NCI-H524 treated with DMSO at 0.1 percent for 48 hours (cell line): ENCODE results near the gene BICC1.

Experiments used
- DNase-seq: peaks from one replicate; lab custom pipeline; 2025; lab: John Stamatoyannopoulos, UW

The BICC1 gene

DNA sequence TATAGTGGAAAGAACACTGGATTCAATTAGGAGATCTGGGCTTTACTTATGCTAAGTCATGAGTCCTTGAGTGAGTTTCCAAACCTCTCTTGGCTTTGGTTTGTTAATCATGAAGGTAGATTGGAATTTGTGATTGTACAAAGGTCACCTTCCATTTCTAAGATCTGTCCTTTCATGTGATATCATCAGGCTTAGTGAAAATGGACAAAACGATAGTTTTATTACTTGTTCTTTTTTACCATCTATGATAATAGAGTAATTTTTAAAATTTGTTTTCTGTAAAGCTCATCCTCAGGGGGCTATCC lies 309.0 kb downstream of the BICC1 start:
- DNase-seq: no peak

DNA sequence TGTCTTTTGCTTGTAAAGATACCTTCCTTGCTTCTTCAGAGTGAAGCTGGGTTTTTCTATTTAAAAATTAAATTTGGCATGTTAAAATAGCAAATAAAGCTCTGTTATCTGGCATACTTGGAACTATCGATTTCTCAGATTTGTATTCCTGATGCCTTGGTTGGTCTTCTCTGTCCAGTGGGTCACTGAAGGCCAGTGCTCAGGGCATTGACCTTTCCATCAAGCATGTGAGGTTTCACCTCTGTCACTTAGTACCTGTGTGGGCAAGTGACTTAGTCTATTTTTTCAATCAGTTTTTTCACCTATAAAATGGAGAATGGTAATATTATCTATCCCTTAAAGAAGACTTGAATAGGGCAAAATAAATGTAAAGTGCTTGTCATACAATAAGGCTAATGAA lies 311.3 kb downstream of the BICC1 start:
- DNase-seq: no peak

DNA sequence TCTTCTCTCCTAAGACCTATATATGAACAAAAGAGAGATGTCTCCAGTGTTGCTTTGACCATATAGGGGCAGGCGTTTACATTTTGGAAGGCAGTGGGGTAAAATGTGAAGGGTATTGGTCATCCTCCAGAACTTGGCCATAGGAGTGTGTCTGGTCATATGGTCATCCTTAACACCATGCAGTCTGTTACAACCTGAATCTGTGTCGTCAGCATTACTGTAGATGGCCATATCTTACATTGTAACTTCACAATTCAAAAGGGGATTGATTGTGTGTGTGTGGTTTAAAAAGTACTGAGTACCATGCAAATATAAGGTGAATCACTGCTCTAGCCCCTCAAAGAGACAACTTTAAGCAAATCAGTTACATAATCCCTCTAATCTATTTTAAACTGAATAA lies 311.7 kb downstream of the BICC1 start:
- DNase-seq: no peak

DNA sequence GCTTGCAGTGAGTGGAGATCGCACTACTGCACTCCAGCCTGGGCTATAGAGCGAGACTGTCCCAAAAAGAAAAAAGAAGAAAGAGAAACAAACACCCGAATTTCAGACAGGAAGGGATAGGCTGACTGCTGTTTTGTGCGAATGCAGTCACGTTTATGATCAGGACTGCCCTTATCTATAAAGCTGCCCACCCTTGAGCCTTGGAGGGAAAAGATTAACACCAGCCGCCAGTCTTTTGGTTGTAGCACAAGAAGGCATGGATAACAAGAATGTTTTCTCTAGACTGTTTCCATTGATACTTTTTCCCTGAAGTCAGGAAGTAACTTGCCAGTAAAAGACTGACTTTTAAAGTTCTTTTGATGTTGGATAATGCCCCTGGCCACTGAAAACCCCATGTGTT lies 314.0 kb downstream of the BICC1 start:
- no peak for DNase-seq

DNA sequence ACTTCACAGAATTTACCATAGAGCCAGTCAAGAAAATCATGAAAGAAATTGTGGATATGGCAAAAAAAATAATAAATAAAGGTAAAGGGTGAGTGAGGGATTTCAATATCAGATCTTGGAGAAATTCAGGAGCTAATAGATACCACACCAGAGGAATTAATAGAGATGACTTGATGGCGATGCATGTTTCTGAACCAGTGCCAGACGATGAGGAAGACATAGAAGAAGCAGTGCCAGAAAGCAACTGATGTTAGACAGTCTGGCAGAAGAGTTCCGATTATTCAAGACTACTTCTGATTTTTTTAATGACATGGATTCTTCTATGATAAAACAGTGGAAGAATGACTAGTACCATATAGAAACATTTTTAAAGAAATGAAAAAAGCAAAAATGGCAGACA lies 314.7 kb downstream of the BICC1 start:
- DNase-seq: no peak

DNA sequence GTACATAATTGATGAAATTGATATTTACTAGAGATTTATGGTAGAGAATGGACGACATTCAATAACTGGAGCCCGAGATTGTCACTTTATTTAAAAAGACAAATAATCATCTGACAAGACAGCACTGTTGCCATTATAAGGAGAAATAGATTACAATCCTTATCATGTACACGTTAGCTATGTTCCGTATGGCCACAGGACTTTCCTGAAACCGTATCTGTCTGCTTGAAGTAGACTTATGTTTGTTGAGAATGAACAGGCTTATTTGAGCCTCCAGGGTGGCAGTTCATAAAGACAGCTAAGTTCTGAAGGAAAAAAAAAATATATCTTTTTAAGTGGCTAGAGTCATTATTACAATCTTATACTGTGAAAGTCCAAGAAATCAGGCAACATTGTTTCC lies 317.2 kb downstream of the BICC1 start:
- DNase-seq: no peak

DNA sequence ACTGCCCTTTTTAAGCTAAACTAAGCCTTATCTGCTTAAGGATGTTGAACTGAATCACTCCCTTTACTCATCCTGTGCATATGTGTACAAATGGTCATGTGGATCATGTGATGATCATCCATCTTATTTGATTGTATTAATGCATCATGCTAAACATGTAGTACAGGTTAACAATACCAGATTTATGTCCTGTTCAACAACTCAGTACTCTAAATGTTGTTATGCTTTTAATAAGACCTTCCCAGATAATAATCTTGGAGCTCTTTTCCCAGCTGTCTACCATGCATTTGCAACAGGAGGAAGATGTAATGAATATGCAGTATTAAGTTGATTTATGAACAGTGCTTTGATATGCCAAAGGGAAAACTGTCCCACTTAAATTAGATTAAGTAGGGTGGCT lies 318.0 kb downstream of the BICC1 start:
- no peak for DNase-seq

DNA sequence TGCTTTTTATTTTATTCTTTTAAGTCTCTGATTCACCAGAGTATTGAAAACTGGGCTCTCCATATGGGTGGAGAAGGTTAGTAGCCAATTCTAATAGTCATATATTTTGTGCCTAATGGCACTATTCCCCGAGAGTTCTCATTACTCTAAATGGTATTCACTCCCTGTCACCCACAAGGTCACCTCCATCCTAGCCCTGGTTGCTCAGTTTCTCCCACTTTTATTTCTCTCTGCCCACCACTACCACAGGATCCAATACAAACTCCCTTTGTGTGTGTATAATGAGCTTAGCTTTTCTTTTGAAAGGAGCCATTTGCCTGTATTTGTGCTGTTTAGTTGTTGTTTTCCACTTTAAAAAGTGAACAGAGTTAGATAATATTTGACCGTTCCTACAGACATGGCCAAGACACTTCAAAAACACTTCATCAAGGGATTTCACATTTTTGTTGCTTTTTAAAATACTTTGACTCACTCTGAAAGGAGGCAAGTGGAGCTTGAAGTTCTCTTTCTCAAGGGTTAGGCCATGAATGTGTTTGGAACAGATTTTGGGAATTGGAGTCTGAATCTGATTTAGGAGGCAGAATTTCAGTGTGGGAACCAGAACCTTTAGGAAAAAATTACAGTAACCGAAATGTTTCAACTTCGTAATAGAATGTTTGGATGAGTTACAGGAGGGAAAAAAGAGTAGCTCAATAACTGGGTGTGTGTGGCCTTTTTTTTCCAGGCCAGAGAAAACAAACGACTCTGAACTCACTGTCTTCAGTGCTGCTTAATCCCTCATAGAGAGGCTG lies 321.3 kb downstream of the BICC1 start:
- no peak for DNase-seq

DNA sequence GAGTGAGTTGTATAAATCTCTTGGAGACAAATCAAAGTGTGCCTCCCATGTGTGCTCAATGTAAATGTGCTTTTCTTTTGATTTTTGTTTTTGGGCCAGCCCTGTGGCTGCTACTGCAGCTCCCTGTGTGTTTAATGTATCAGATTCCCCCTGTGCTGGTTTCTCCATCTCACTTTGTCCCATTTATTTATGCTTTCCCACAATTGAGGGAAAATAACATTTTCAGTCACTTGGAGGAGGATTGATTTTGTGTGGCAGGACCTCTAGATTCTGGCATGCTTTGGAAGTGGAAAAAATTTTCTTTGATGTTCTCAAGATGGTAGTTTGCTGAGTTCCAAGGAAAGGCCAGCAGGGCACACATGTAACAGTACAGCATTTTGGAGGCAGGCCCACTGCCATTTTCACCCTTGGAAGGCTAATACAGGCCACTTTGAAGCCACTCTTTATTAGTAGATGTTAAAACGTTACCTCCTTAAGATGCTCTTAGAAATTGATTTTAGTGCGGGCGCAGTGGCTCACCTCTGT lies 323.6 kb downstream of the BICC1 start:
- DNase-seq: no peak

DNA sequence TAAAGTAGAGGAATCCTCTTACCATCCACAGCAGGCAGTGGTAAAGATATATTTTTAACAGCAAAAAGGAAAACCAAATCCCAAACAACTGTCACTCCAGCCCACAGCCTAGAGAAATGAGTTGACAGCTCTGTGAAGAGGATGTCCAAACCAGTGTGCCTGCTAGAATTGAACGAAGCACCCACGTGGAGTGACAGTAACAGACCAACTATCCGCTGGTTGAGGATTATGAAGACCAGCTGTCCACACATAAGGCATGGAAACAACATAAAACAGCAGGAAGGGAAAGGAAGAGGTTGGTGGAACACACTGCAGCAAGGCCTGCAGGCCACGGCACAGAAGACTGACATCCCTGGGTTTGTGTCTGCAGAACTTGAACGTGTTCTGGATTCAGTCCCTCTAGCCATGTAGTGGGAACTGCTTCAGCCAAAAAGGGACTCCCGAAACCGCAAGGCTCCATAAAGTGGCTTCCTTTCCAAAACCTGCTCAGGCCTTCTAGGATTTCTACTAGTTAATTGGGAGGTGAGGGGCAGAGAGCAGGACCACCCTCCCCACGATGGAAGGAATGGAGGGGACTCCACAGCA lies 324.4 kb downstream of the BICC1 start:
- no peak for DNase-seq

DNA sequence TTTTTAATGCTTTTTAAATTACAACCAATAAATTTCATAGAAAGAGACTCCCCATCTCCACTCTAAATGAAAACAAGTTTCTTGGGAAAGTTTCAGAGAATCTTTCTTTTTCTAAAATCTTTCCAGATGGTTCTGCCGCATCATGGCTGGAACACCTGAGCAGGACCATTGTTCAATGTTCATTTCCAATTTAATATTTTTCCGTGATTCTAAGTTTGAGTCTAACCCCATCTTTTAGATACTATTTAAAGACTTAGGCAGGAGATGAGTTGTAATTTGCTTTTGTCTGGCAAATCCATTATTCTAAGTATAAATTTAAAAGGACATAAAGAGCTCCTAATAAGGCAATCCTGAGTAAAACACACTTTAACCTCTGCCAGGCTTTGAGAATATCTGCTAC lies 325.2 kb downstream of the BICC1 start:
- DNase-seq: no peak

DNA sequence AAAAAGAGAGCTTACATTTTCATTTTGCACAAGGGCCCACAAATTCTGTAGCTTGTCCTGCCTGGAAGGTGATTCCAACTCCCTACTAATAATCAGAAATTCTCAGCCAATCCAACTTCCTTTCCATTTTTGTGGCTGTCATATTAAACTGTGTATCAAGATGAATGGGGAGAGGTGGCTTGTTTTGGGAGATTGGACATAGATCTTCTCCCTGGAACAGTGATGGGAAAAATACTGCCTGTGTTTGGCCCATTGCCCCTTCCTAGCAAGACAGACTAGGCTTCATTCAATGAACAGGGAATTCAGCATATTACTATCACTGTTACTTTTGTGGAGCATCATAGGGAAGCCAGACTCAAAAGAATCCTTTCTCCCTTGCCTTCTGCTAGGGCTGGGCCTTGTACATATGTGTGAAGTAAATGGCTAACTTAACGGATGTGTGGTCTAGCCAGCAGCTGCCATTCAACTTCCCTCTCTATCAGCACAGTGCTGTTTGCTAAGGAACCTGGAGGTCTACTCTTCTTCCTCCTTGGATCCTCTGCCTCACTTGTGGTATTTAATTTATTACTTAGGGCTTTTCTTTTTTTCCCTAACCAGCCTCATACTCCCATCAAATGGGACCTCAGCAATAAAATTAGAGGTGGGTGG lies 326.0 kb downstream of the BICC1 start:
- DNase-seq: no peak

DNA sequence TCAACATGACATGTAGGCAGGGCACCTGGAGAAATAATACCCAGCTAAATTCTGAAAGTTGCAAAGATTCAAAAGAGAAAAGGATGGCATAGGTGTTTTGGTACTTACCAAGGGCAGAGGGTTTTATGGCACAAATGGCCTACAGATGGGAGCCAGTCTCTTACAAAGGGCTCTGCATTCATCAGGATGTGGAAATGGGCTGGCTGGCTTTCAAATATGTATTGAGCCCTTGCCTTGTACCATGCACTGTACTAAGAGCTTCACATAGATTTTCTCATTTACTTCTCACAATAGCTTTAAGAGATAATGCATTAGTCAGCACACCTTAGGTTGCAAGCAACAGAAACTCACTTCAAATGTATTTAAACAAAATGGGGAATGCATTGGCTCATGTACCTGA lies 327.1 kb downstream of the BICC1 start:
- no peak for DNase-seq

DNA sequence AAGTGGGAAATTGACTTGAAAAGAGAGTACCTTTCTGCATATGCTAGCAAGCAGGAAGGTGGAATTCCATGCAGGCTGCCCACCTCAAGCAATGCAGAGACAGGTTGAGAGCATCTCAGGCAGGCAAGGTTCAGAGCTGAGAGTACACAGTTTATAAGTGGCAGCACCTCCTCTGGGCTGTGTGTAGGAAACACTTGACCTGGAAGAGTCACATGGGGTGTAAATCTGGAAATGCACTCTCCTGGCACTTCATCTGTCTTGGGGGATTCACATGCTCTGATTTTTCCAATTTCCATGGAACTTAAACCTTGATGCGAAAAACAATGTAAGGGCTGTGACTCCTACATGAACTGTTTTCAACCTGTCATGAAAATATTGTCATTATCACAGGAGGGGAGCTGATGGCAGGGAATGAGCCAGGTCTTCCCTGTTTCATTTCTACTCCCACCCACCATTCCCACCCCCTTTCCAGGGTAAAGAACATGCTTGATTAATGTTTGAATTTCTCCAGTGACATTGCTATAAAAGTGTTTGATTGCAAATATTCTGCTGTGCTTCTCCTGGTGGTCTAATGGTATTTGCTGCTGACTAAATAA lies 328.3 kb downstream of the BICC1 start:
- DNase-seq: no peak

DNA sequence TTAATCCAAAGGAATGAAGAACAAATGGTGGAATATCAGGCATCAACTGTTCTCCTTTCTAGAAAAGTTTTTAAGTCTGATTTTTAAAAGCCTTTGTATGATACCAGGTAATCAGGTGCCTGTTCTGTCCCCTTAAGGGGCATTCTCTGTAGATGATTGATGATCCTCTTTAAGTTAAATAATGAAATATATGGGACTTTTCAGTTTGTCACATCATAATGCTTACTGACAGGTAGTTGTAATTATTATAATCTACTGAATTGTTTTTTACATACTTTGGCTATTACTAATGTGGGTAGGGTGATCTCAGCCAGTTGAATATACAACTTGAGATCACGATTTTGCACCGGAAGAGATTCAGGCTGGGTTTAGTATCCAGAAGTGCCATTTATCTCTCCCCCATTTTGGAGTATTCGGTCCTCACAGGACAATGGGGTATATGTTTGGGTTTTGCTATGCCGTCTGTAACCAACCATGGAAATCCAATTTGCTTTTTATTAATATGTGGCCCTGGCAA lies 330.2 kb downstream of the BICC1 start:
- DNase-seq: no peak

DNA sequence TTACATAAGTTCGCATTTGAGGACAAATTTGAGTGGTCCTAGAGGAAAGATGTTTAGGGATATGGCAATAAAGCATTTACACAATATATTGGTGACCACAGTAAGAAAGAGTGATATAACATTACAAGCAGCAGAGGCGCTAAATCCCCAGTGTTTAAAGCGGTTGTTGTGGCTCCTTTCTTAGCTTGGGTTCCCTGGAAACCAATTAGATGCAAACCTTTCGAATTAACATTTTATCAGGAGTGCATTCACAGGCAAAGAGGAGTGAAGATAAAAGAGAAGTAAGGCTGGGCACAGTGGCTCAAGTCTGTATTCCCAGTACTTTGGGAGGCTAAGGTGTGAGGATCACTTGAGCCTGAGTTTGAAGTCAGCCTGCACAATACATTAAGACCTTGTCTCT lies 331.1 kb downstream of the BICC1 start:
- DNase-seq: no peak

DNA sequence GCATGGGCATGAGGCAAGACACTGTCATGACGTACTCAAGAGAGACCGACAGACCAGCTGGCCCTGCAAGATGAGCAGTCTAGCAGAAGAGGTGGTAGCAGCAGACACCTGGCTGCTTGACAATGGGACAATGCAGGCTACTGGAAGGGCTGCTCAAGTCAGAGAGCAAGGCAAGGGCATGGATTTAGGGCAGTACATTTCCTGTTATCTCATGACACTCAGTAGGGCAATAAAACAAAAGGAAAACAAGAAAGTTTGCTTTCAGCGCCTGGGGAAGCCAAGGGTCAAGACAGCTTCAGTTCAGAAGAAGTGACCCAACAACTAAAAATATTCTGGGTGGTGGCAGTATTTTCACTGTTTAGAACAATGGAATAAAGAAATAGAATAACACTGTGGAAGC lies 332.0 kb downstream of the BICC1 start:
- DNase-seq: no peak

DNA sequence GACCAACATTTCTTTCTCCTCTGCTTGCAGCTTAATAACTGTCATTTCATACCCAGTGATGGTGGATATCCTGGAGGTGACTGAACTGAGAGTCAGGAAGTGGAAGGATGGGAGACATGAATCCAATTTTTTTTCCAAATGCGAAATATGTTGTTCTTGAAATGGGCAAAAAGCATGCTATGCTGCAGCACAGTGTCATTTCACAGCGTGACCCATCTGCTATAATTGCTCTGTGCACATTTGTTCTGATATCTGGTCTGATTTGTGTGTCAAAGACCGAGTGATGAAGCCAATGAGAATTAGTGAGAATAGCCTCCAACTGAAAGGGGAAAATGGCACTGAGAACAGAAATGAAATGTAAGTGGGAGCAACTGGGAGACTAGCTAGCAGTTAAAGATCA lies 334.2 kb downstream of the BICC1 start:
- no peak for DNase-seq

DNA sequence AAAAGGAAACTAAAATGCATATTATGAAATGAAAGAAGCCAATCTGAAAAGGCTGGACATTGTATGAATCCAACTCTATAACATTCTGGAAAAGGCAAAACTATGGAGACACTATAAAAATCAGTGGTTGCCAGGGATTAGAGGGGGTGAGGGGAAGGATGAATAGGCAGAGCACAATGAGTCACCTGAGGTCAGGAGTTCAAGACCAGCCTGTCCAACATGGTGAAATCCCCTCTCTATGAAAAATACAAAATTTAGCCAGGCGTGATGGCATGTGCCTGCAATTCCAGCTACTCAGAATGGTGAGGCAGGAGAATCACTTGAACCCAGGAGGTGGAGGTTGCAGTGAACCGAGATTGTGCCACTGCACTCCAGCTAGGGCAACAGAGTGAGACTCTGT lies 338.9 kb downstream of the BICC1 start:
- DNase-seq: no peak

DNA sequence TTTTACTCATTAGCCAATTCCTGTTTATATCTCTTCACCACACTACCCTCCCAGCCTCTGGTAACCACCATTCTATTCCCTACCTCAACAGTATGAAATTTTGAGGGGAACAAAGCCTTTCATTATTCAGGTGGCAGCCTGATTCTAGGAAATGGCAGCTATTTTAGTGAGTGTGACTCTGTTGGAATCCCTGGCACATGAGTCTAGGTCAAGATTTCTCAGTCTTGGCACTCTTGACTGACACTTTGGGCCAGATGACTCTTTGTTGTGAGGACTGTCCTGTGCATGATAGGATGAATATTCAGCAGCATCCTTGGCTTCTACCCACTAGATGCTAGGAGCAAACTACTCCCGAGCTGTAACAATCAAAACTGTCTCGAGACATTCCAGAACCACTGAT lies 341.0 kb downstream of the BICC1 start:
- DNase-seq: no peak

DNA sequence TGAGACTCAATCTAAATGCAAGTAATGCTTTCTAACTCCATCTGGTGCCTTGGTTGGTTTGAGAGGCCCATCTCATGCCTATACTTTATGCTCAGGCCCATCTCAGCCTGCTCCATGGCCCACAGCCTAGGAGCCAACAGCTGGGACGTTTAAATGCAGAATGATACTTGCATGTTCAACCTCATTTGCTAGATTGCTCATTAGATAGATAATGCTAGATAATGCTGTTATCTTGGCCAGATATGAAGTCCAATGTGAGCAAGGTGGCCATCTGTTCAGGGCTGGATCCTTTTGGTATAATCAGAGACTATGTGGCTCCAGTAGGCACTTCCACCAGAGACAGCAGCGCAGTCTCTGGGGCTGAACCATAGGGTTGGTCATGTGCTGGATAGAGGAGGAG lies 342.1 kb downstream of the BICC1 start:
- peak; percentile 24 for DNase-seq

DNA sequence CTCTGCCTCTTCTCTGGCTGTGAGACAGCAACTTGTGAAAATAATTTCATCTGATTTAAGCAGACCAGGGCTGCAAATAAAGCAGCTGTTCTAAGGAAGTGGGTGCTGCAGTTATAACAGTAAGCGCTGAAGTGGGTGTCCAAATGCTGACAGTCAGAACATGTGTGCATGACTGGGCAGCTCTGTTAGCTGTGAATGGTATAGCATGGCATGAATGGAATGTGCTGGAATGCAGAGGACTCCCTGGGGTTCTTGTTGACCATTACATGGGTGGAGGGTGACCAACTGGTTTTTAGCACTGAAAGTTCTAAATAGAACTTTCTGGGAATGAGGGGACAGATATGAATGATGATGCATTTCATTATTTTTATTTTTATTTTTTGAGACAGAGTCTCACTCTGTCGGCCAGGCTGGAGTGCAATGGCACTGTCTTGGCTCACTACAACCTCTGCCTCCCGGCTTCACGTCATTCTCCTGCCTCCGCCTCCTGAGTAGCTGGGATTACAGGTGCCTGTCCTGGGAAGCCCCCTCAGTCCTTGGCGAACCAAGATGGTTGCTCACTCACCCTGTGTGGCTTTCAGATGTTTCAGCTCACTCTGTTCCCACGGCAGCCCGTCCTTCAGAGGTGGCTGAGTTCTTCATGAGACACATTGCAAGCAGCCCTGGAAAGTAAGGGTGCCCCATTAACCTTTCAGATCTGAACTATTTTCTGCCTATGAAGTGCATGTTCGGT lies 344.0 kb downstream of the BICC1 start:
- no peak for DNase-seq
